ENCODE results near the gene CCDC86.

CCDC86 gene

DNA sequence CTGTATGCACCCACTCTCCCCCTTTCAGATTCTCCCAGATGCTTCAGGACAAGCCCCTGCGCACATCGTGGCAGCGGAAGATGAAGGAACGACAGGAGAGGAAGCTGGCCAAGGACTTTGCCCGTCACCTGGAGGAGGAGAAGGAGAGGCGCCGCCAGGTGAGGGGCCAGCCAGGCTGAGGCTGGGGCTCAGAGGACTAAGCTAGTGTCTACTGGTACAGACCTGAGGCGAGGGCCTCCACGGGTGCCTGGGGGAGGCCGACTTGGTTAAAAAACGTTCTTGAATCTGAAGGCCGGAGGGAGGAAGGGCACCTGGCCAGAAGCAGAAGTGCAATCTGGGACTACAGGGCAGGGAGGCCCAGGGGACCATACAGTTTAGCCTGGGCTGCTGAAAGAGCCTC, 6.0 kb downstream of the CCDC86 start:
- TF ChIP-seq, protein P1, sequence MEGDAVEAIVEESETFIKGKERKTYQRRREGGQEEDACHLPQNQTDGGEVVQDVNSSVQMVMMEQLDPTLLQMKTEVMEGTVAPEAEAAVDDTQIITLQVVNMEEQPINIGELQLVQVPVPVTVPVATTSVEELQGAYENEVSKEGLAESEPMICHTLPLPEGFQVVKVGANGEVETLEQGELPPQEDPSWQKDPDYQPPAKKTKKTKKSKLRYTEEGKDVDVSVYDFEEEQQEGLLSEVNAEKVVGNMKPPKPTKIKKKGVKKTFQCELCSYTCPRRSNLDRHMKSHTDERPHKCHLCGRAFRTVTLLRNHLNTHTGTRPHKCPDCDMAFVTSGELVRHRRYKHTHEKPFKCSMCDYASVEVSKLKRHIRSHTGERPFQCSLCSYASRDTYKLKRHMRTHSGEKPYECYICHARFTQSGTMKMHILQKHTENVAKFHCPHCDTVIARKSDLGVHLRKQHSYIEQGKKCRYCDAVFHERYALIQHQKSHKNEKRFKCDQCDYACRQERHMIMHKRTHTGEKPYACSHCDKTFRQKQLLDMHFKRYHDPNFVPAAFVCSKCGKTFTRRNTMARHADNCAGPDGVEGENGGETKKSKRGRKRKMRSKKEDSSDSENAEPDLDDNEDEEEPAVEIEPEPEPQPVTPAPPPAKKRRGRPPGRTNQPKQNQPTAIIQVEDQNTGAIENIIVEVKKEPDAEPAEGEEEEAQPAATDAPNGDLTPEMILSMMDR (IDR thresholded peaks at IDR 0.05; ENCODE audit: extremely low read depth, missing control alignments), result no peak
- DNase-seq (ENCODE audit: low spot score), result no peak

DNA sequence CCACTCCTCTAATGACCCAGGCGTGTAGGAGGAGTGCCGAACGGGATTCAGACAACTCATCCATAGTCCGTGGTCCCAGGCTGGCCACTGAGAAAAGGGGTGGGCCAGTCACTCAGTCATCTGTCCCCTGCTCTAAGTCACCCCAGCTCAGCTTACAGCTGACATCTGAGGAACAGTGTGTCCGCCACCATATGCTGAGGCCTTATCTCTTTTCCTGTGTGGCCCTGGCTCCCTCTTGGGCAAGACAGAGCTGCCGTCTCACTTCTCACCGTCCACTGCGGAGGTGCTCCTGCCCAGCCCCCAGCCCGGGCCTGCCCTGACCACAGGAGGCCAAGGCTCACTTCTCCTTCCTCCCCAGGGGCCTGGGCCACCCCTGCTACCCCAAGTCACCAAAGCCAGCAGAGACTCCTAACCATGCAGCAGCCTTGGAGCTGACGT, 6.8 kb downstream of the CCDC86 start:
- DNase-seq (ENCODE audit: low spot score), result no peak
- TF ChIP-seq, protein P1 (IDR thresholded peaks at IDR 0.05; ENCODE audit: extremely low read depth, missing control alignments), result no peak

GRCh38 chr11:60849641-60850520, 8.0 kb downstream of the CCDC86 start:
- DNase-seq (ENCODE audit: low spot score), result no peak
- TF ChIP-seq, protein P1 (IDR thresholded peaks at IDR 0.05; ENCODE audit: extremely low read depth, missing control alignments), result no peak

DNA sequence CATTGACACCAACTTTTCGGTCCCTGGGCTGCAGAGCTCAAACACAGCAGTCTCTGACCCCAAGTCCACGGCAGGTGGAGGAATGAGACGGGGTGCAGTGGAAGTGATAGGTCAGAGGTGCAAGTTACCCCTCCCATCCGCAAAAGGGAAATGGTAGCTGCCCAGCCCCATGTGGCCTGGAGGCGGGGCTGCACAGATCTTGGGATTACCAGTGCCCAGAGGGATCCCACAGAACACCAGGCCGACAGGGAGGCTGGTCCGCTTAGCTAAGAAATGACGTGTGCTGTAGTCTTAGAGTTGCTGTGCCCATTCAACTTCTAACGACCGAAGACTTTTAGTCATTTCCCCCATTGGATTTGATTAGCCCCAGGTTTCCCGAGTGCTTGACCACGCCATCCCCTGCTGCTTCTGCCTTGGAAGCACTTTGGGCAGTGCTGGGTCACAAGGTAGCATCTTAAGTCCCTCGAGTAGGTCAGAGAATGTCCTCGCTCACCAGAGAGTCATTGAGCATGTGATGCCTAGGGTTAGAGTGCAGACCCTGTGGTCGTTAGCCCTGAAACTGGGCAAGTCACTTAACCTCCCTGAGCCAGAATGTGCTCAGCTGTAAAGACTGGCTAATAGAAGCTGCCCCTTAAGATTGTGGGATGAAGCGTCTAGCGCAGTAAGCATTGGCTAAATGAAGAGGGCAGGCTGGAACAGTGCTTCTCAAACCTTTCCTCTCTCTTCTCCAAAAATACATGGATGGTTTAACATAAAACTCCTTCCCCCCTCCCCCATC, 9.6 kb downstream of the CCDC86 start:
- no peak for DNase-seq (ENCODE audit: low spot score)
- TF ChIP-seq, protein P1 (IDR thresholded peaks at IDR 0.05; ENCODE audit: extremely low read depth, missing control alignments), result no peak

GRCh38 chr11:60852117-60852981, 10.4 kb downstream of the CCDC86 start:
- TF ChIP-seq, protein P1 (IDR thresholded peaks at IDR 0.05; ENCODE audit: extremely low read depth, missing control alignments), result no peak
- no peak for DNase-seq (ENCODE audit: low spot score)

- DNase-seq (ENCODE audit: low spot score), result no peak
- TF ChIP-seq, protein P1 (IDR thresholded peaks at IDR 0.05; ENCODE audit: extremely low read depth, missing control alignments), result no peak
Measured at GRCh38 chr11:60852982-60853950, 11.4 kb downstream of the CCDC86 start.
